Coronary artery (tissue), 2 donors: ENCODE measurements around the gene SARS2.
"Not testable (repeated sequence)": the region's sequence is repeated elsewhere in the genome, so short reads cannot be mapped to it uniquely, and the experiment has no call there.

ENCODE experiments used
- DNase-seq: peaks from one replicate; pipeline ENCODE4 v3.0.0-alpha.2; 2017; ENCODE audit warnings: low spot score
- H3K27ac ChIP-seq, 2 donors: fragments of 200-600 bp; sonication (generic); one replicate each; pipeline ENCODE4 v1.5.1; 2016 to 2019
- H3K4me3 ChIP-seq: fragments of 200-600 bp; sonication (generic); 2 replicates; pipeline ENCODE4 v1.5.1; 2016; ENCODE audit warnings: mild to moderate bottlenecking, moderate library complexity
- TF ChIP-seq, protein P1 (sequence below): fragments of 200-600 bp; sonication (generic); IDR thresholded peaks from one replicate; pipeline ENCODE4 v1.5.1; 2019; ENCODE audit warnings: antibody characterized with exemption

SARS2 gene

DNA sequence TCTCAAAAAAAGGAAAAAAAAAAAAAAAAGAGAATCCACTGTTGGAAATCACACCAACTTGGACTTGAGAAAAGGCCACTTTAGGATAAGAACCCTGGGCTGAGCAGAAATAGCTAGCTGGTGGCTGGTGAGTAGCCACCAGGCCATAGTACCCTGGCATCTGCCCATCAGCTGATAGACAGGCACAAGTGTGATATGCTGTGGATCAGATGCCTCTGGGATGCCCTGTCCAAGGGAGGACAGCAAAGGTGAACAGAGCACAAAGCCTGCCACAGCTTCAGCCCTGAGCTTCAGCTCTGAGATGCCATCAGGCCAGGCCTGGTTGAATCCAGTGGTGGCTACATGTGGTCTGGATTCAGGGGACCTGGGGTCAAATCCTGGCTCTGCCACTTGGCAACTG is 39.9 kb downstream of the SARS2 start:
- DNase-seq, result no peak
- Histone ChIP-seq H3K27ac (no peak overlapping the region), H3K4me3 (no peak overlapping the region)
- TF ChIP-seq, protein P1, sequence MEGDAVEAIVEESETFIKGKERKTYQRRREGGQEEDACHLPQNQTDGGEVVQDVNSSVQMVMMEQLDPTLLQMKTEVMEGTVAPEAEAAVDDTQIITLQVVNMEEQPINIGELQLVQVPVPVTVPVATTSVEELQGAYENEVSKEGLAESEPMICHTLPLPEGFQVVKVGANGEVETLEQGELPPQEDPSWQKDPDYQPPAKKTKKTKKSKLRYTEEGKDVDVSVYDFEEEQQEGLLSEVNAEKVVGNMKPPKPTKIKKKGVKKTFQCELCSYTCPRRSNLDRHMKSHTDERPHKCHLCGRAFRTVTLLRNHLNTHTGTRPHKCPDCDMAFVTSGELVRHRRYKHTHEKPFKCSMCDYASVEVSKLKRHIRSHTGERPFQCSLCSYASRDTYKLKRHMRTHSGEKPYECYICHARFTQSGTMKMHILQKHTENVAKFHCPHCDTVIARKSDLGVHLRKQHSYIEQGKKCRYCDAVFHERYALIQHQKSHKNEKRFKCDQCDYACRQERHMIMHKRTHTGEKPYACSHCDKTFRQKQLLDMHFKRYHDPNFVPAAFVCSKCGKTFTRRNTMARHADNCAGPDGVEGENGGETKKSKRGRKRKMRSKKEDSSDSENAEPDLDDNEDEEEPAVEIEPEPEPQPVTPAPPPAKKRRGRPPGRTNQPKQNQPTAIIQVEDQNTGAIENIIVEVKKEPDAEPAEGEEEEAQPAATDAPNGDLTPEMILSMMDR, result no peak

DNA sequence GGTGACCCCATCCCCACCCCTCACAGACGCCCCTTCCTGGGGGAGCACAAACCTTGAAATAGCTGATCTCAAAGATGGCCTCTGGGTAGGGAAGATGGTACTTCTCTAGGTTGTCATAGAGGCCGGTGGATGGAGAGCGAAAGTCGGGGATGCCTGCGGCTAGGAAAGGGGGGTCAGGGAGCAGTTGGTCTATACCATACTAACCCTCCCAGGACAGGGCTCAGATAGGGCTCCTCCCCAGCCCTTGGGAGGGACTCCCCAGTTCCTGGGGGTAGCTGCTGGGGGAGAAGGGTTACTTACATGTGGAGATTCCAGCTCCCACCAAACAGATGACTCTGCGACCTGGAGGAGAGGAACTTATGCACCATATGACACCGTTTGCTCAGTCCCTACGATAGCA is 40.8 kb downstream of the SARS2 start:
- Histone ChIP-seq H3K27ac (no peak overlapping the region), H3K4me3 (no peak overlapping the region)

DNA sequence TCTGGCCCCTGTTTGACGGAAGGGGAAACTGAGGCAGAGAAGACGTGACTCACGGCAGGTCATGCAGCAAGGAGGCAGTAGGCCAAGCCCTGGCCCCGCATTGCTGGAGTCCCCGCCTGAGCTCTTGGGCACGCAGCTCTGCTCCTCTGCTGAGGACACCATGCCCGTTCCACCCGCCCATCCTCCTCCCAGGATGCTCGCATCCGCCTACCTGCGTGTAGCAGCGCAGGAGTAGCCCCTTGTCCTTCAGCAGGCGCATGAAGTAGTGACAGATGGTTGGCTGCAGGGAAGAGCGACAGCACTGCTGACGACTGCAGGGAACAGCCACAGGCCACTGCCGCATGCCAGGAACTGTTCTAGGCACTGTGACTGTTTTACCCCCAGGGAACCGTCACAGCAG is 41.7 kb downstream of the SARS2 start:
- Histone ChIP-seq H3K27ac (no peak overlapping the region), H3K4me3 (no peak overlapping the region)
- TF ChIP-seq, protein P1, result no peak
- DNase-seq, result no peak

More for the DNA sequence above, 40.8 kb downstream of the SARS2 start:
- no peak for DNase-seq
- TF ChIP-seq, protein P1, result no peak

DNA sequence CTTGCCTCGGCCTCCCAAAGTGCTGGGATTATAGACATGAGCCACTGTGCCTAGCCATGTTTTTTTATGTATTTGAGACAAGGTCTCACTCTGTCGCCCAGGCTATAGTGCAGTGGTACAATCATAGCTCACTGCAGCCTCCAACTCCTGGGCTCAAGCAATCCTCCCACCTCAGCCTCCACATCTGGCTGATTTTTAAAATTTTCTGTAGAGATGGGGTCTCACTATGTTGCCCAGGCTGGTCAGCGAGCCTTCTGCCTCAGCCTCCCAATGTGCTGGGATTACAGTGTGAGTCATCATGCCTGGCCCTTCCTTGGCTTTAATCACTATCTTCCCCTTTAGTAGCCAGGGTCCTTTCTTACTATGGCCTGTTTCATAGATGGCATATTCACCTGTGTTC is 45.9 kb downstream of the SARS2 start:
- not testable (repeated sequence) for H3K4me3 ChIP-seq, H3K27ac ChIP-seq, DNase-seq

DNA sequence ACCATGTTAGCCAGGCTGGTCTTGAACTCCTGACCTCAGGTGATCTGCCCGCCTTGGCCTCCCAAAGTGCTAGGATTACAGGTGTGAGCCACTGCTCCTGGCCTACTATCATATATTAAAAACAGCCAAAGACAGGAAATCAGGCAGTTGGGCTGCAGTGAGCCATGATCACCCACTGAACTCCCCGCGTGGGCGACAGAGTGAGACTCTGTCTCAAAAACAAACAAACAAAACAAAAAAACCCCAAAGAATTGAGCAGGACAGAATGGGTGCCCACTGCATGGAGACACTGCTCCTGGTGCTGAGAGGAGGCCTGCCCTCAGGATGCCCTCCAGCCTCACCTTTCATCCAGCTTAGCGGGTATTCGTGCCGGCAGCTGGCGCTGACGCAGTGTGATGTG is 47.3 kb downstream of the SARS2 start:
- no peak for DNase-seq
- H3K27ac ChIP-seq, result no peak overlapping the region
- TF ChIP-seq, protein P1, result no peak
- H3K4me3 ChIP-seq, result no peak overlapping the region

DNA sequence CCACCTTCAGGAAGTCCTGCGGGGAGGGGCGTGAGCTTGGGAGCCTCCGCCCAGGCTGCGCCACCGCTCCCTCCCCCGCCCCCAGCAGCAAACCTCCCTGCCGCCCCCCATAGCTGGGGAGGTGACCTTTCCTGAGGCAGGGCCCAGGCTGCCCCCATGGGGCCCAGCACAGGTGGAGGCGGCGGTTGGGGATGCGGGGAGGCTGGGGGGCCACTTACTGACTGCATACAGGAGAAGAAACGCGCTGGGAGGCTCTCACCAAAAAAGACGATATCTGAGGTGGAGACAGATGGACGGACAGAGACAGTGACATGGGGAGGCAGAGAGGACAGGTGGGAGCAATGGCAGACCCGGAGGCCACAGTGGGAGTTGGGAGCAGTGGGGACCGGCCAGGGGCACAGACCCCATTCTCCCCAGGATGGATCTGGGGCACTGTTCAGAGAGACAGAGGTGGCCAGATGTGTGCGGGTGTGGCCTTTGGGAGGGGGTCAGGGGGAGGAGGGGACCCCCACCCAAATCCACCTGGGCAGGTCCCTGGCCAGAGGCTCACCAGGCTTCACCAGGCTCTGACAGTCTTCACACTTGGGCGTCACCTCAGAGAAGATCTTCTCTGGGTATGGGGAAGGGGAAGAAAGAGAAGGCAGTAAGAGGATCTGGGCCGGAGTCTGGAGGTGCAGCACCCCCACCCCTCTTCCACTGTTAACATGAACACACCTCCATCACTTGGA is 49.5 kb downstream of the SARS2 start:
- no peak for DNase-seq
- TF ChIP-seq, protein P1, result no peak
- Histone ChIP-seq H3K4me3 (no peak overlapping the region), H3K27ac (no peak overlapping the region)

DNA sequence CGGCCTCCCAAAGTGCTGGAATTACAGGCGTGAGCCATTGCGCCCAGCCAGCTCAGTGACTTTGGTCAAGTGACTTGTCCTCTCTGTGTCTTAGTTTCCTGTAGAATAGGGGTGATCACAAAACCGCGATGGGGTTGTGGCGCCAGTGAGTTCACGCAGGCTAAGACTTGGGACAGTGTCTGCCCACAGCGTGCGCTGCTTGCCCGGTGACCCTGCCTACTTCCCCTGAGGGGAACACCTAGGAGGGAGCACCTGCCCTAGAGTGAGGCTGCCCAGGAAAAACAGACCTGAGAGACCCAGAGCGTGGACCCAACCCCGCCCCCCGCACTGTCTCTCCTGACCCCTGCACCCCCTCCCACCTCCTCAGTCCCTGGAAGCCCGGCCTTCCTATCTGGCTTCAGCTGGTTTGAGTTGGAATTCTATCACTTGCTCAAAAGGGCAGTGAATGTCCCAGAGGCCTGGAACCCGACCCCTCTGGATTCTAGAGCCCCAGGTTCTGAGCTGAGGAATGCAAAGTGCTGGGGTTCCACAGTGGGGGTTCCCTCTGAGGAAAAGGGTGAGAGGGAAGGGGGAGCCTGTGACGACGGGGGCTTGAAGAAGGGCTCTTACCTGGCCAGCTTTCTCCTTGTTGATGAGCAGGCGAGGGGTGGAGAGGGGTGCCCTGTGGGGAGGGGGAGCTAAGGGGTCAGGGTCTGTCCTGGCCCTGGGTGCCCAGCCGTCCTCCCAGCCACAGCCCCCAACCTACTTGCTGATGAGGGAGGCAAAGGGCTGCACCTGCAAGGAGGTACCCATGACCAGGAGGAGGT is 50.3 kb downstream of the SARS2 start:
- Histone ChIP-seq H3K4me3 (no peak overlapping the region), H3K27ac (no peak overlapping the region)
- TF ChIP-seq, protein P1, result no peak
- DNase-seq, result no peak
